ENCODE results near the gene SNORC. TPM values are rescaled to one million over a fixed set of nuclear protein-coding genes. Genes with fewer than 3 reads are reported as not detected.
"Not testable (repeated sequence)": the region's sequence is repeated elsewhere in the genome, so short reads cannot be mapped to it uniquely, and the experiment has no call there.

Gene SNORC
- polyA plus RNA-seq, 1 donor from 2014 or later: 0.68 TPM

- H4K20me1 ChIP-seq (ENCODE audit: insufficient read depth): no peaks in the 10 kb centered on the region
- no peaks in the 10 kb centered on the region for H3K9me3 ChIP-seq (ENCODE audit: low read length)
- no peaks in the 10 kb centered on the region for H3K9me2 ChIP-seq (ENCODE audit: insufficient read depth, low read length)
- no peaks in the 10 kb centered on the region for H3K79me2 ChIP-seq (replicated peaks; ENCODE audit: insufficient read depth, low read length)
- no peaks in the 10 kb centered on the region for H3F3A ChIP-seq (ENCODE audit: insufficient read depth, low read length, poor library complexity, severe bottlenecking)
- TF ChIP-seq TAF1 (IDR thresholded peaks at IDR 0.05; ENCODE audit: low read depth) (no peak), POLR2AphosphoS5 (IDR thresholded peaks at IDR 0.05) (no peak), EZH2 (IDR thresholded peaks at IDR 0.05; ENCODE audit: borderline replicate concordance, insufficient read depth, low read length, poor library complexity, severe bottlenecking) (no peak), SMC3 (conservative IDR thresholded peaks at IDR 0.05; ENCODE audit: poor library complexity) (no peak)
- no peak overlapping the region for H2AFZ ChIP-seq (ENCODE audit: low read depth, low read length)
- H3K4me2 ChIP-seq (ENCODE audit: low read length): no peak overlapping the region
- H3K27ac ChIP-seq (ENCODE audit: low read length): no peak overlapping the region
- no peaks in the 10 kb centered on the region for H3K36me3 ChIP-seq (ENCODE audit: insufficient read depth, low read length)
- no peak overlapping the region for H3K9ac ChIP-seq (ENCODE audit: low read length)
- H3K4me3 ChIP-seq (ENCODE audit: low read length): no peak overlapping the region
- no peaks in the 10 kb centered on the region for H3K27me3 ChIP-seq (ENCODE audit: insufficient read depth, low read depth, low read length)
Measured at GRCh38 chr2:232901736-232902578, 31.9 kb downstream of the SNORC start.

GRCh38 chr2:232903989-232904388 lies 33.9 kb downstream of the SNORC start:
- H3K36me3 ChIP-seq (ENCODE audit: insufficient read depth, low read length): no peaks in the 10 kb centered on the region
- no peaks in the 10 kb centered on the region for H3F3A ChIP-seq (ENCODE audit: insufficient read depth, low read length, poor library complexity, severe bottlenecking)
- H3K27me3 ChIP-seq (ENCODE audit: insufficient read depth, low read depth, low read length): no peaks in the 10 kb centered on the region
- no peak overlapping the region for H2AFZ ChIP-seq (ENCODE audit: low read depth, low read length)
- H3K79me2 ChIP-seq (replicated peaks; ENCODE audit: insufficient read depth, low read length): no peaks in the 10 kb centered on the region
- H3K4me2 ChIP-seq (ENCODE audit: low read length): no peak overlapping the region
- H3K9ac ChIP-seq (ENCODE audit: low read length): no peak overlapping the region
- no peaks in the 10 kb centered on the region for H3K9me3 ChIP-seq (ENCODE audit: low read length)
- H3K27ac ChIP-seq (ENCODE audit: low read length): no peak overlapping the region
- H4K20me1 ChIP-seq (ENCODE audit: insufficient read depth): no peaks in the 10 kb centered on the region
- H3K9me2 ChIP-seq (ENCODE audit: insufficient read depth, low read length): no peaks in the 10 kb centered on the region
- TF ChIP-seq TAF1 (IDR thresholded peaks at IDR 0.05; ENCODE audit: low read depth) (no peak), EP300 (conservative IDR thresholded peaks at IDR 0.05; ENCODE audit: poor library complexity, severe bottlenecking) (no peak), EZH2 (IDR thresholded peaks at IDR 0.05; ENCODE audit: borderline replicate concordance, insufficient read depth, low read length, poor library complexity, severe bottlenecking) (no peak)
- no peak overlapping the region for H3K4me3 ChIP-seq (ENCODE audit: low read length)

GRCh38 chr2:232906867-232907717 lies 37.0 kb downstream of the SNORC start:
- not testable (repeated sequence) for H3K4me3 ChIP-seq (ENCODE audit: low read length); H3K27ac ChIP-seq (ENCODE audit: low read length); H3F3A ChIP-seq (ENCODE audit: insufficient read depth, low read length, poor library complexity, severe bottlenecking); H3K79me2 ChIP-seq (replicated peaks; ENCODE audit: insufficient read depth, low read length); H3K9me2 ChIP-seq (ENCODE audit: insufficient read depth, low read length); H2AFZ ChIP-seq (ENCODE audit: low read depth, low read length); H3K4me2 ChIP-seq (ENCODE audit: low read length); H4K20me1 ChIP-seq (ENCODE audit: insufficient read depth); H3K36me3 ChIP-seq (ENCODE audit: insufficient read depth, low read length); H3K27me3 ChIP-seq (ENCODE audit: insufficient read depth, low read depth, low read length); H3K9me3 ChIP-seq (ENCODE audit: low read length); H3K9ac ChIP-seq (ENCODE audit: low read length)

GRCh38 chr2:232907718-232908085 lies 37.6 kb downstream of the SNORC start:
- not testable (repeated sequence) for H3K36me3 ChIP-seq (ENCODE audit: insufficient read depth, low read length); H3K4me3 ChIP-seq (ENCODE audit: low read length); H3K9me2 ChIP-seq (ENCODE audit: insufficient read depth, low read length); H3F3A ChIP-seq (ENCODE audit: insufficient read depth, low read length, poor library complexity, severe bottlenecking); H2AFZ ChIP-seq (ENCODE audit: low read depth, low read length); H3K9ac ChIP-seq (ENCODE audit: low read length); H3K27me3 ChIP-seq (ENCODE audit: insufficient read depth, low read depth, low read length); H4K20me1 ChIP-seq (ENCODE audit: insufficient read depth); H3K79me2 ChIP-seq (replicated peaks; ENCODE audit: insufficient read depth, low read length); H3K4me2 ChIP-seq (ENCODE audit: low read length); H3K27ac ChIP-seq (ENCODE audit: low read length)
- H3K9me3 ChIP-seq (ENCODE audit: low read length): peaks cover 11% of the 10 kb centered on the region

Measured in neural cell (in vitro differentiated cells).